Stimulated activated CD8-positive, alpha-beta memory T cell treated with anti-CD3 and anti-CD28 coated beads, Interleukin-15, amount 100 ng/mL, for 48 hours (primary cell): ENCODE data around the gene FRZB.
"Not testable (repeated sequence)": the region's sequence is repeated elsewhere in the genome, so short reads cannot be mapped to it uniquely, and the experiment has no call there.

Experiments used
- DNase-seq, 2 donors: peaks; one replicate each; pipeline ENCODE4 v3.0.0-alpha.2; 2020; ENCODE audit warnings: low read depth in 2 of 2

Gene FRZB, protein sequence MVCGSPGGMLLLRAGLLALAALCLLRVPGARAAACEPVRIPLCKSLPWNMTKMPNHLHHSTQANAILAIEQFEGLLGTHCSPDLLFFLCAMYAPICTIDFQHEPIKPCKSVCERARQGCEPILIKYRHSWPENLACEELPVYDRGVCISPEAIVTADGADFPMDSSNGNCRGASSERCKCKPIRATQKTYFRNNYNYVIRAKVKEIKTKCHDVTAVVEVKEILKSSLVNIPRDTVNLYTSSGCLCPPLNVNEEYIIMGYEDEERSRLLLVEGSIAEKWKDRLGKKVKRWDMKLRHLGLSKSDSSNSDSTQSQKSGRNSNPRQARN

DNA sequence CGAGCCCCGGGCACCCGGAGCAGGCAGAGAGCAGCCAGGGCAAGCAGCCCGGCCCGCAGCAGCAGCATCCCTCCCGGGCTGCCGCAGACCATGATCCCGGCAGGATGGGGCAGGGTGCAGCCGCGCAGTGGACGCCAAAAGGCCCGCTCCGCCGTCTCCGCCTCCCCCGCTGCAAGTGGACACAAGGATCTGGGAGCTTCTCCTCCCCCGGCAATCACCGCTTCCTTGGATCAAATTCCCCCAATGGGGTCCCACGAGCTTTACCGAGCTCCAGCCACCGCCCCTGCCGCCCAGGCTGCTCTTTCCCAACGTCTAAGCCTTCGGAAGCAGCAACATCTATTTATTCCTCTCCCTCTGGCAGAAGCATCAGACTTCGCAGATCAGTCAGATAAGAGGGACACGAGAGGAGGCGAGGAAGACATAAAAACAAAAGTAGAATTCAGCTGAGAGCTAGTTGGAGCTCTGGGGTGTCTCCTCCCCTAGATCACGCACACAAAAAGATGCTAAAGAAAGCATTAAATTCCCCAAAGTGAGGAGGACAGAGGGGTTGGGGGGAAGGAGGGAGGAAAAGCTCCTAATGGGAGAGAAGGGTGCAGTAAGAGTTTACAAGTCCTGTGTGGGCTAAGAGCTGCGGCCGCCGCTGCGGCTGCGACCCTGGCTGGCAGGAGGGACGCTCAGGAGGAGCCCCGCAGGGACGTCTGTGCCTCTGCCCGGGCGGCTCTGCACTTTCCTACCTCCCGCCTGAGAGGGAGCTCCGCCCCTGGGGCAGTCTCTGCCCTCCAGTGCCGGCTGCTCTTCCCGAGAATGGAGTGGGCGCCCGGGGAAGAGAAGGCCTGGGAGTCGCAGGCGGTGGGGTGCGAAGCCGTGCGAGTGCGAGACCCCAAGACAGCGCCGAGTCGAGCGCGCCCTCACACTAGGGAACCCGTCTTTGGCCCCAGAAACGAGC is at the start of gene FRZB:
Gene FRZB, minus strand, starts transcription at position 177 of the 946 bp plus-strand sequence. Its CDS starts 85 bp downstream, at position 92.
- DNase-seq, result no peak

DNA sequence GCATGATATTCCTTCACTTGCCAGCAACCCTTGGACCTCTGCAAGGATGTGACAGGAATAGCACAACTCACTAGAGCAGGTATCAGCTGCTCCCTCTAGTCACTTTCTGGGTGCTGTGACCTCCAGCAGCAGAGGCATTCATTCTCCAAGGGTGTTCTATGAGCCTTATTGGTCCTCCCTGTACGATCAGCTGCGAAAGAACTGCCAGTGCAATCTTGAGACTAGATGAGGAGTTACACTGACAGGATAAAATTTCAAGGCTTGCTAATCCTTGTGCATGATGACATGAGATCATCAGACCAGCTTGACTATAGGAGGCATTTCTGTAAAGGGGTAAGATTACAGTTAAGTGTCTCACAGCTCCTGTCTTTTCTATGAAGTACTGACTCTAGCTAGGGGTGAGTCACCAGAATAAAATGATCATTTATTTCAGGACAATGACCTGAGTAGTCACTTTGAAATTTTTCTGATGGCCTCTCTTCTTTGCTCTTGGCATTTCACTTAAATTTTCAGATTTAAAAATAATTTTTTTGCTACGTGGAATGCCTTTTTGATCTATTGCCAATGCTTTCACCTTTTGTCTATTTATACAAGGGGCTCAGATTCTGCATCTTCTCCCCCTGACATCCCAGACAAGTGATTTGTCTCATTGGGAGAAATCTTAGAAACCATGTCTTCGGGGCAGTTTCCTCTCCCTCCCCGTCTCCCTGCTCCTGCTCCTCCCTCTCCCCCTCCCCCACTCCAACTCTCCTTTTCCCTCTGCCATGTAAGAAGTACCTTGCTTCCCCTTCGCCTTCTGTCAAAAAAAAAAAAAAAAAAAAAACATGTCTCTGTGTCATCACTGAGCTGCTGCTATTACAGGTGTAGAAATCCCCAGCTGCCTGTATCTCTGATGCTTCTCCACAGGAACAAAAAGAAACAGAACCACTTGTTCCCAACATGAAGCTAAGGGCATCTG is 49.2 kb upstream of the FRZB start:
- no peak for DNase-seq

DNA sequence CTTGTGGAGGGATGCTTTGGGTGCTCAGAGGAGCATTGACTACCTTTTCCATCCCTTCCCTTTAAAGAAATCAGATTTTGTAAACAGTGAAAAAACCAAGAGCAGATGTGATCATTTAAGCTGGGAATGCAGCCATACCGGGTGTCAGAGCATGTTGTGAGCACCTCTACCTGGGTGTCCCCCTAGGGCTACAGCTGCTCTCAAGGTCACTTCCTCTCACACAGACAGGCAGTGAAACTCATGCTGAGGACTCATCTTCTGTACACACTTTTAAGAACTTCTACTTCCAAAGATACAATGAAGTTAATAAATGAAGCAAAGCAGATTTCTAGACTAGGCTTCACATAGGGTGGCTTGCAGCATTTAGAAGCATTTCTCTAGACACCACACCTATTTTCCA is 48.4 kb upstream of the FRZB start:
- no peak for DNase-seq

DNA sequence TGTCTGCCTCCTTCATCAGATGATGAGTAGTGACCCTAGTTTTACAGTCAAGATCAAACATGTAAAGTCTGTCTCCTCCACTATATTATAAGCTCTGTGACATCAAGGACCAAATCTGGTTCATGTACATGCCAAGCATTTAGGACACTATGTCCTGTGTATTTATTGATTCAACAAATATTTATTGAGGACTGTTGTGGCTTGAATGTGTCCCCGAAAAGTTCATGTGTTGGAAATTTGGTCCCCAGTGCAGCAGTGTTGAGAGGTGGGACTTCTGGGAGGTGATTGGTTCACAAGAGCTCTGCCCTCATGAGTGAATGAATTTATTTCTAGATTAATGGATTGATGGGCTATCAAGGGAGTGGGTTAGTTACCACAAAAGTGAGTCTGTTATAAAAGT is 46.6 kb upstream of the FRZB start:
- DNase-seq, result no peak

DNA sequence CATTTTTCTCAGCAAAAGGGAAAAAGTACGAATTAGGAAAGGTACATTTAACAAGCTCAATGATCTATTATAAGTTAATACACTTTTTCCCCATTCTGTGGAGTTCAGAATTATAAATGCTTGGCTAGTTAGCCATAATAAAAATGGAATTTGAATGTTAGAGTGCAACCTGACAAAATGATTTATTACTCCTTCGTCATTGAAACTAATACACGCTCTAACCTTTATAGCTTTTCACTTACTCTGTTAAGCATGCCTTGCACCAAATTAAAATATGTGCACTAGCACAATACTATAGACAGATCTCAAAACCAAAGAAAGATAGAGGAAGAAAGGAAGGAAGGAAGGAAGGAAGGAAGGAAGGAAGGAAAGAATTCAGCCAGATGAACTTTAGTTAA is 46.1 kb upstream of the FRZB start:
- no peak for DNase-seq

DNA sequence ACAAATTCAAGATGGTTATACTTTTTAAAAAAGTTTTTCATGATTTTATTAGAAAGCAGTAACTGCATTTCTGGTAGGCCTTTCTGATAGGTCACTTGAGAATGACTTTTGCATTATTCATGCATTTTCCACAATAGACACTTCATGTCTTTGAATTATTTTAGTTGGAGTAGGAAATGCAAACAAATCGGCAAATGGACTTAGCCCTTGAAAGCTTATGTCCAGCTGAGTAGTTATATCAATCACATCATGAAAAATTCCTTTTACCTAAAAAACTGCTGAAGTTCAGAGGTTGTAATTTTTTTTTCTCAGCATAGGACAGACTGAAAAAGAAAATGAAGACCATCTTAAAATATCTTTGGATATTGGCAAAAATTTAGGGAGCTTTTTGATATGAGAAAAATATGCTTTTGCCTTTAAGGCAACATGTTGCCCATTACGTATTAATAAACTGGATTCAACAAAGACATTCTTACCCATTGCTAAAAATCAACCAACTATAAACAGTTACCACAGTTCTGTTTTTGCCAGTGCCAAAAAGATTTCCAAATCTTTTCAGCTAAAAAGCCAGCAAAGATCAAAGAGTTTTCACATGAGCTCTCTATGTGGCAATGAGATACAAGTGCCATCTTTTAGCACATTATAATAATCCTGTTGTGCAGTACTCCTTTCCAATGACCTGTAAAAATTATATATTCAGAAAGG is 45.5 kb upstream of the FRZB start:
- DNase-seq, result no peak

DNA sequence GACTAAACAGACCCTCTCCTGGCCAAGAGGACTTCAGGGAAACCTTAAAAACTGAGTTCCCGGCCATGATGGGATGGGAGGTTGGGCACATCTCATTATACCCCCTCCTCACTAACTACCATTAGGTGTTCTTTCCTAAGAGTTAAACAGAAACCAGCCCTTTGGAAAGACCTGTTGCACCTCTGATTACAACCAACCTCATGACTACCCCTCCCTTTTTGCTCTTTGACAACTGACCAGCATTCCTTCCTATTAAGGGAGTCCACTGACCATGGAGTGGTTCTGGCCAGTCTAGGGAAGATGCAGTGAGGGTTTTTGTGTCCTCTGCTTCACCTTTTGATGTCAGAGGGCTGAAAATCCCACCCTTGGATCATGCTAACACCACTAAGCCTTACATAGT is 44.5 kb upstream of the FRZB start:
- DNase-seq, result no peak

DNA sequence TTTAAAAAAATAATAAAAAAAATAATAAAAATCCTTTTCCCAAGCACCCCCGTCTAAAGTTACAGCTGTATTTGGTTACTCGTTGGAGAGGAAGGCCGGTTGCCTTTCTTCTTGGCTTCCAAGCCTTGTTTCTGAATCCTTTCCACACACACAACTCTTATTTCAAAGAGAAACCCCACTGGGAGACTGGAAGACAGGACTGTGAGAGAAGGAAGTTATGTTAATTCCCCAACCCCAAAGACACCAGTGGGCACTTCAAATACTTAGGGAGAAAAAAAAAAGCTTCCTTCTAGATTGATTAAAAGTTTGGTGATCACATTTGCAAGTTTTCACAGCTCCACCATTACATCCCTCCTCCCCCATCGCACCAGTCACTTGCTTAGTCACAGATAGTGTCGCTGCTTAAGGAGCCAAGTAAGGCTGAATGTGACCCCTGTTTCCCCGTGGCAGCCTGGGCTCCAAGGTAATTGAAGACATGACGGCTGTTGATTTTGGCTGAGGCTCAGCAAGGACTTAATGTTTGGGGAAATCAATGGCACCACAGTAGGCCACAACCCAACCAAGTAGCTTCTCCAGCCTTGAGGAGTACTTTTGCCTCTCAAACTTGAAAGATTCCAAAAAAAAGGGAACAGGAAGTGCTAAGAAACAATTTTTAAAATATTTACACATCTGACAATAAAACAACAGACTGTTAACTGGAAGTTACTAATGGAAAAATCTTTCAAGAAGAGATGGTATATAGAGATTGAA is 40.8 kb upstream of the FRZB start:
- DNase-seq, result no peak

DNA sequence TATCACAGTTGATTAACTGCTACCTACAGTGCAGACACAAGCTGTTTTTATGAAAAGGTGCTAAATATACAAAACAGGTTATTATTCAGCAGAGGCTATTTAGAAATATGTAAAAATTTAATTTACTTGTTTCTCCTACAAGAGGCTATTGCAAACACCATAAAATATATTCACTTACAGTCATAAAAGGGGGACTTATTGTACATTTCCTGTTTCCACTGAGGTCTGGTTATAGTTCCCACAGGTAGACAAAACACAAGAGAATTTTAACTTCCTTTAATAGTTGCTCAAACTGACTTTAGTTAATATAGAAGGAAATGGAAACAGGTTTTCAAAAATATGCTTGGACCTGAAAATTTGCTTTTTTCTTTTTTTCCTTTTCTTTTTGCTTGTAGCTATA is 40.0 kb upstream of the FRZB start:
- DNase-seq, result no peak

DNA sequence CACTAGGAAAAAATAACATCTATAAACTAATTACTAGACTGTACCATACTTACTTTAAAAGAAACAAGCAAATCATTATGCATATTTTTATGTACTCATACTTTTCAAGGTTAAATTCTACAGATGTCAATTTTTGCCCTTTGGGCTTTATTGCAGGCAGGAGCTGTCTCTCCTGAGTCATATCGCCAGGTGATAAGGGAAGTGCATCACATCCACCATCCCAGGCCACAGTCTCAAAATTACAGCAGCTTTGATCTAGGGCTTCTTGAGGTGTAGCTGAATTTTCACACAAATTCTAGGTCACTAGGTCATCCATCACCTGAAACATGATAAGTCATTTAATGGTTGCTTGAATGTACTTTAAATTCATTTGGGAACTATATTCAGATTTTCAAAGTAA is 38.4 kb upstream of the FRZB start:
- no peak for DNase-seq

DNA sequence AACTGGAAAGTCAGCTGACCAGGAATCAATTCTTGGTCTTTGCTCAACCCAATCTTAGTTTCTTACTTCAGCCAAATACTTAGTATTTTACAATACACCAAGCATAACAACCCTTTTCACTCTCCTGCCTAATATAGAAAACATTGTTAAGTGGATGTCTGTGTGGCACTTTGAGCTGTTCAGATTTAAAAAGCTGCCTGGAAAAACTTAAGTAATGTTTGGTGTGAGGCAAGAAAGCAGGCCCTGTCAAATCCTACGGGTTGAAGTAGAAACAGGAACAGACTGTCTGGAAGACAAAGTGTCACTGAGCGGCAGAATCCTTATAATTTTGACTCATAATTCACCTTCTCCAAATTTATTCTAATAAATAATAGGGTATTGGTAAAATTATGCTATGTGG is 37.1 kb upstream of the FRZB start:
- DNase-seq, result no peak

DNA sequence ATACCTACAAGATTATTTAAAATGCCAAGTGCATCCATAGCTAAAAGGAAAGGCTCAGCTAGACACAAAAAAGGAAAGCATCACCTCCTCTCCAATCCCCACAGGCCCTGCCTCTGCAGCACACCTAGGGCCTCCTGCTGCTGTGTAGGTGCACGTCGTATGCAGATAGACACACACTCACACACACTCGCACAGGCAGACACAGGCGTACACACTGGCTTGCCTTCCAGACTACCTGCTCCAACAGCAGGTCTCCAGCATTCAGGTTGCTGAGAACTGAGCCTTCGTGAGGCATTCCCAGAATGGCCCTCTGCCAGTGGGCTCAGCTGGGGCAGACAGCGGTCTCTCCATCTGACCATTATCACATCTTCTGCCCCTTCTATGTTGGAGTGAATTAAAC is 35.3 kb upstream of the FRZB start:
- DNase-seq, result no peak

DNA sequence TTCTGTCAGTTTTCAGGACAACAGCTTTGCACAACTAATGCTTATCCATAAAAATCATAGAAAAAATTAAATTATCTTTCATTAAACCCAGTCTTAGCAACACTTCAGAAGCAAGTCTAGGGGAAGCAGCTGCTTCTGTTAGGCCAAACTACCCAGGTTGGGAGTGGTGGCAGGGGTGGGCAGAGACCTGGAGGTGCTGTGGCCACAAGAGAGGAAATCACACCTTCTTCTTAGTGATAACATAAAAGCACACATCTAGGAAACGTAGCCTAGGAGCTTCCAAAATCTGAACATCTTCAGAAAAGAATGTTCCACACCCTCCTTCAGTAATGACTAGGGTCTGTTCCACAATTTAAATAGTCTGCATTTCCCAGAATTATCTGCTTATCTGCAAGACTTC is 32.3 kb upstream of the FRZB start:
- DNase-seq, result no peak

DNA sequence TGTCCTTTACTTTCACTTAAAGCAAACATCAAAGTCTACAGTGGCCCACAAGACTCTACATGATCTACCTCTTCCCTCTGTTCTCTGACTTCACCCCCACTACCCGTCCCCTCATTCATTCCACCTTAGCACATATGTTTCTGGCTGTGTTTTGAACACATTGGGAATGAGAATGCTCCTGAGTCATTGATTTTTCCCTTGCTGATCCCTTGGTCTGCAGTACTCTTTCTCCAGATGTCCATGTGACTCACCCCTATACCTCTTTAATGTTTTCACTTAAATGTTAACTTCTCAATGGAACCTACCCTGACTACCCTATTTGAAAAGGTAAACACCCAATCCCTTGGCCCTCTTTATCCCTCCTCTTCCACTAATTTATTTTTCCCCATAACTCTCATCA is 30.7 kb upstream of the FRZB start:
- no peak for DNase-seq

DNA sequence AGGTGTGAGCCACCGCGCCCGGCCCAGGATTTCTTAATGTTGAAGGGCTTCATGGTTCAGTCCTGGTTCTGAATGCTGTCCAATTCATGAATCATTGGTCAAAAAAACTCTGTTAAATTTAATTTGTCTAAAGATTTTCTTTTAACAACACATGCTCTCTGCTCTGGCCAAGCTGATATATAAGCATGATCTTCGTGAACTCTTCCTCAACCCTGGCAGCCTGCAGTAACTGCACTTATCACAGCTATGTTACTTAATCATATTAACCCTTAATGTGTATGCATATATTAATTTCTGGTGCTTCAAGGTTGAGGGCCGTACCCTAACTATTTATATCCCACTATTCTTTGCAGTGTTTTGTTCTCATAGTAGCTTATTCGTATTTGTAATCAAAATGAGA is 29.4 kb upstream of the FRZB start:
- DNase-seq, result no peak

DNA sequence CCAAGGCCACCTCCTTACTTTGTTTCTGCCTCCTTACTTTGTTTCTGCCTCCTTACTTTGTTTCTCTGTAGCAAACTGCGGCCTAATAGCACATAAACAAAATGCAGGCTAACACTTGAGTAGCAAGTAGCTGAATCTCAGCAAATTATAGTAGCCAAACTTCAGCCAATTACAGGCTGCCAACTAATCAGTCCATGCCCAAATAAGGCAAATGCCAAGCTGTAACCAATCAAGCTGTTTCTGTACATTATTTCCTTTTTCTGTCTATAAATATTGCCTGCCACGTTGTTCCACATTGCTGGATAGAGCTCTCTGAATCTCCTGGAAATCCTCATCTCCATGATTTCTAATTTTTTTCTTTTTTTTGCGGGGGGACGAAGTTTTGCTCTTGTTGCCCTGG is 28.7 kb upstream of the FRZB start:
- no peak for DNase-seq

DNA sequence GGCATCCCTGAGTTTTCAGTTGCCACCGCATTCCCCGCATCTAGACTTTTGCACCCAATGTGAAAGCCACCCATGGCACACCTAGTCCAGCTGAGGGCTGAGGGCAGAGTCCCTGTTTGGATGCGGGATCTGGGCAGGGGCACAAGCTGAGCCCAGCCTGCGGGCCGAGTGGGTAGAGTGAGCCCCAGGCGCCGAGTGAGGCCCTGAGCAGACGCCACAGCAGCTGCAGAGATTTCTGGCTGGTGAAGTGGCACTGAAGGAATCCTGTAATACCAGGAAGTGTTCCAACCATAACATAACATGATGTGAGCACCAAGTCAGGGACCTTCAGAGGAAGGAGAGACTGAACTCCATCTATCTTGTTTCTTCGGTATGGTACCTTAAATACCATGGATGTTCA is 27.7 kb upstream of the FRZB start:
- DNase-seq, result no peak

DNA sequence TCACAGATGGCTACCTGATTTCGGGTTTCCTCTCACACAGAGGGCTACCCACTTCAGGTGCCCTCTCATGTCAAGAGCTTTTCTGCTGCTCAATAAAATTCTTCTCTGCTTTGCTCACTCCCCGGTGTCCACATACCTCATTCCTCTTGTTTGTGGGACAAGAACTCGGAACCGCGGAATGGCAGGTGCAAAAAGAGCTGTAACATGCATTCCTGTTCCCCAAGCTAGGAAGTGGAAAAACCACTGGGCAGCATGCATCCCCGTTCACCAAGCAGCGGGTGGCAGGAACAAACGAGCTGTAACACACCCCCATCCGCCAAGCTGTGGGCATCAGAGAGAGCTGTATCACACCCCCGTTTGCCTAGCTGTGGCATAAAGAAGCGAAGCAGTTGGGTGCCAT is 27.2 kb upstream of the FRZB start:
- no peak for DNase-seq

DNA sequence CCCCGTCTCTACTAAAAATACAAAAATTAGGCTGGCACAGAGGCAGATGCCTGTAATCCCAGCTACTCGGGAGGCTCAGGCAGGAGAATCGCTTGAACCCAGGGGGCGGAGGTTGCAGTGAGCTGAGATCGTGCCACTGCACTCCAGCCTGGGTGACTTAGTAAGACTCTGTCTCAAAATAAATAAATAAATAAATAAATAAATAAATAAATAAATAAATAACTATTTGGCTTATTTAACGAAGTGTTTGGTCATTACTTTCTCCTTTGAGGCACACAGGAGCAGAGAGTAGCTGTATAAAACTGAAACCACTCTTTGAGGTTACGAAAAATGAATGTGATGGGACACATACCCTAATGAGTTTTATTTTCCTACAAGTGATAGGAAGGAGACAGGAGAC is 26.6 kb upstream of the FRZB start:
- DNase-seq, result not testable (repeated sequence)

DNA sequence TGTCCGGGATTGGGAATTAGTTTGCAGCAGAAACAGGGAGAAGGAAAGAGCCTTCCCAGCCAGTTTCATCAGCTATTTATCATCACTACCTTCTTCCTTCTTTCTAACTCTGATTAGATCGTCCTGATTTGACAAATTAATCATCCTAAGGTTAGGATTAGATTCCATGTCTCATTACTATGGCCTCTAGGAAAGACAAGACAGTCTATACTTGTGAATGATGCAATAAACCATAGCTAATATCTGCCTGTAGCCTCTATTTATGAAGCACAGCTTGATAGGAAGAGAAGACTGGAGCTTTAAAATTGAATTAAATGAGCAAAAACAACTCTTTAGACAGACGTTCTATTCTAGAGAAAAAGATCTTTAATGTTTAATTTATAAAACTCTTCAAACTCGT is 25.2 kb upstream of the FRZB start:
- DNase-seq, result no peak
